Dermis blood vessel endothelial cell (primary cell): Measurements from ENCODE around the gene C16orf95. TPM values are rescaled to one million over a fixed set of nuclear protein-coding genes. Genes with fewer than 3 reads are reported as not detected.
"Not testable (repeated sequence)": the region's sequence is repeated elsewhere in the genome, so short reads cannot be mapped to it uniquely, and the experiment has no call there.

Experiments
- DNase-seq: peaks from one replicate; pipeline ENCODE4 v3.0.0; 2010
- total RNA-seq: library from RNA; depleted of rRNA; stranded (reverse); fragments of >200 nt; gene quantifications from 2 replicates; pipeline ENCODE4 v1.2.3, GENCODE V29; 2014

The C16orf95 gene
- total RNA-seq, 1 donor from 2014 or later: 2.9 TPM

- DNase-seq: no peak
These were observed 30.2 kb downstream of the C16orf95 start for GRCh38 chr16:87286839-87287626.

GRCh38 chr16:87284183-87284582 lies 33.0 kb downstream of the C16orf95 start:
- no peak for DNase-seq

GRCh38 chr16:87279094-87279658 lies 38.0 kb downstream of the C16orf95 start:
- DNase-seq: no peak

- DNase-seq: peak; percentile 89
These were observed 38.8 kb downstream of the C16orf95 start for GRCh38 chr16:87278191-87279093.

- DNase-seq: no peak
These were observed 40.3 kb downstream of the C16orf95 start for GRCh38 chr16:87276924-87277323.

- DNase-seq: peak; percentile 28
These were observed 41.0 kb downstream of the C16orf95 start for GRCh38 chr16:87276091-87276701.

- no peak for DNase-seq
These were observed 42.4 kb downstream of the C16orf95 start for GRCh38 chr16:87274794-87275193.

GRCh38 chr16:87273471-87274030 lies 43.6 kb downstream of the C16orf95 start:
- DNase-seq: no peak

GRCh38 chr16:87271256-87271655 lies 45.9 kb downstream of the C16orf95 start:
- no peak for DNase-seq

- no peak for DNase-seq
These were observed 49.6 kb downstream of the C16orf95 start for GRCh38 chr16:87267566-87267965.

GRCh38 chr16:87266846-87267245 lies 50.3 kb downstream of the C16orf95 start:
- no peak for DNase-seq

- no peak for DNase-seq
These were observed 51.9 kb downstream of the C16orf95 start for GRCh38 chr16:87265261-87265660.

- no peak for DNase-seq
These were observed 52.6 kb downstream of the C16orf95 start for GRCh38 chr16:87264634-87265033.

- DNase-seq: no peak
These were observed 53.7 kb downstream of the C16orf95 start for GRCh38 chr16:87263418-87264052.

GRCh38 chr16:87259431-87259830 lies 57.8 kb downstream of the C16orf95 start:
- no peak for DNase-seq

- DNase-seq: not testable (repeated sequence)
These were observed 58.5 kb downstream of the C16orf95 start for GRCh38 chr16:87258653-87259052.

- DNase-seq: no peak
These were observed 61.3 kb downstream of the C16orf95 start for GRCh38 chr16:87255866-87256265.

GRCh38 chr16:87254734-87255133 lies 62.5 kb downstream of the C16orf95 start:
- no peak for DNase-seq

GRCh38 chr16:87254296-87254695 lies 62.9 kb downstream of the C16orf95 start:
- no peak for DNase-seq

GRCh38 chr16:87253536-87253935 lies 63.7 kb downstream of the C16orf95 start:
- no peak for DNase-seq
